ENCODE measurements around the gene SKI.
"Not testable (repeated sequence)": the region's sequence is repeated elsewhere in the genome, so short reads cannot be mapped to it uniquely, and the experiment has no call there.

Gene SKI

GRCh38 chr1:2279817-2280216 lies 51.7 kb downstream of the SKI start:
- no peak for DNase-seq

- no peak for DNase-seq
Measured at GRCh38 chr1:2282556-2283270, 54.6 kb downstream of the SKI start.

GRCh38 chr1:2283371-2283990 lies 55.4 kb downstream of the SKI start:
- no peak for DNase-seq

- DNase-seq, result no peak
Measured at GRCh38 chr1:2283991-2284895, 56.1 kb downstream of the SKI start.

GRCh38 chr1:2284932-2285331 lies 56.8 kb downstream of the SKI start:
- no peak for DNase-seq

- no peak for DNase-seq
Measured at GRCh38 chr1:2286923-2287322, 58.8 kb downstream of the SKI start.

GRCh38 chr1:2287649-2288048 lies 59.5 kb downstream of the SKI start:
- no peak for DNase-seq

- DNase-seq, result no peak
Measured at GRCh38 chr1:2288311-2288710, 60.2 kb downstream of the SKI start.

- no peak for DNase-seq
Measured at GRCh38 chr1:2288816-2289536, 60.9 kb downstream of the SKI start.

- no peak for DNase-seq
Measured at GRCh38 chr1:2289607-2290006, 61.5 kb downstream of the SKI start.

- DNase-seq, result no peak
Measured at GRCh38 chr1:2290171-2290578, 62.1 kb downstream of the SKI start.

- DNase-seq, result peak; percentile 79
Measured at GRCh38 chr1:2290595-2291510, 62.7 kb downstream of the SKI start.

- no peak for DNase-seq
Measured at GRCh38 chr1:2291577-2291976, 63.5 kb downstream of the SKI start.

- no peak for DNase-seq
Measured at GRCh38 chr1:2292725-2293450, 64.8 kb downstream of the SKI start.

- no peak for DNase-seq
Measured at GRCh38 chr1:2294033-2294724, 66.1 kb downstream of the SKI start.

GRCh38 chr1:2294725-2295078 lies 66.6 kb downstream of the SKI start:
- no peak for DNase-seq

- DNase-seq, result no peak
Measured at GRCh38 chr1:2295526-2295925, 67.4 kb downstream of the SKI start.

- not testable (repeated sequence) for DNase-seq
Measured at GRCh38 chr1:2296211-2296610, 68.1 kb downstream of the SKI start.

- DNase-seq, result no peak
Measured at GRCh38 chr1:2296614-2297013, 68.5 kb downstream of the SKI start.

GRCh38 chr1:2297246-2298011 lies 69.3 kb downstream of the SKI start:
- DNase-seq, result no peak

Measured in activated T-cell treated with anti-CD3 and anti-CD28 coated beads, Interleukin-2, amount 50 U/mL, for 1 hour (primary cell).